GM23338 (cell line): ENCODE measurements around the gene CHSY1. TPM values are rescaled to one million over a fixed set of nuclear protein-coding genes. Genes with fewer than 3 reads are reported as not detected.

Source experiments
- ATAC-seq: fragments of 200-7000 bp; cut with Tn5 transposase; 3 replicates; pipeline ENCODE4 v1.9.1; 2020
- DNase-seq: peaks from one replicate; pipeline ENCODE4 v3.0.0-alpha.2; 2015; ENCODE audit warnings: low spot score
- H2AFZ ChIP-seq: fragments of 200-600 bp; sonication (generic); 2 replicates; pipeline ENCODE4 v1.8.0; 2016; ENCODE audit warnings: antibody characterized with exemption, mild to moderate bottlenecking, moderate library complexity
- H3F3A ChIP-seq: fragments of 200-600 bp; sonication (generic); replicated peaks from 2 replicates; pipeline ENCODE4 v1.8.0; 2017; ENCODE audit warnings: antibody characterized with exemption, mixed run types, low read depth
- H3K27ac ChIP-seq: fragments of 200-600 bp; sonication (generic); 2 replicates; pipeline ENCODE4 v1.6.1; 2016; ENCODE audit warnings: low read depth
- H3K27me3 ChIP-seq: fragments of 200-600 bp; sonication (generic); 2 replicates; pipeline ENCODE4 v1.8.0; 2016; ENCODE audit warnings: mild to moderate bottlenecking, mixed run types, moderate library complexity; ENCODE audit not compliant: insufficient read depth
- H3K36me3 ChIP-seq: fragments of 200-600 bp; sonication (generic); 2 replicates; pipeline ENCODE4 v1.8.0; 2016; ENCODE audit warnings: mild to moderate bottlenecking; ENCODE audit not compliant: insufficient read depth
- H3K4me1 ChIP-seq: fragments of 200-600 bp; sonication (generic); 2 replicates; pipeline ENCODE4 v1.8.0; 2016; ENCODE audit warnings: mild to moderate bottlenecking, moderate library complexity; ENCODE audit not compliant: insufficient read depth
- H3K4me2 ChIP-seq: fragments of 200-600 bp; sonication (generic); 2 replicates; pipeline ENCODE4 v1.7.1; 2017; ENCODE audit warnings: mixed run types
- H3K4me3 ChIP-seq: fragments of 200-600 bp; sonication (generic); 2 replicates; pipeline ENCODE4 v1.6.1; 2016; ENCODE audit warnings: mixed run types
- H3K79me2 ChIP-seq: fragments of 200-600 bp; sonication (generic); replicated peaks from 2 replicates; pipeline ENCODE4 v1.8.0; 2017; ENCODE audit warnings: mild to moderate bottlenecking; ENCODE audit not compliant: insufficient read depth
- H3K9me2 ChIP-seq: fragments of 200-600 bp; sonication (generic); 2 replicates; pipeline ENCODE4 v1.8.0; 2017; ENCODE audit not compliant: insufficient read depth
- H4K20me1 ChIP-seq: fragments of 200-600 bp; sonication (generic); replicated peaks from 2 replicates; pipeline ENCODE4 v1.8.0; 2017; ENCODE audit warnings: mild to moderate bottlenecking; ENCODE audit not compliant: insufficient read depth
- H3K27ac Mint-ChIP-seq: 2 replicates; pipeline ENCODE4 v1.8.0; 2020; ENCODE audit warnings: inconsistent platforms, mild to moderate bottlenecking, moderate library complexity, mixed read lengths
- H3K27me3 Mint-ChIP-seq: 3 replicates; pipeline ENCODE4 v1.8.0; 2022; ENCODE audit warnings: low read depth, mild to moderate bottlenecking, moderate library complexity, mixed read lengths, inconsistent platforms; ENCODE audit not compliant: insufficient read depth, poor library complexity
- H3K36me3 Mint-ChIP-seq: 3 replicates; pipeline ENCODE4 v1.8.0; 2021; ENCODE audit warnings: low read depth, mild to moderate bottlenecking, inconsistent platforms, moderate library complexity, mixed read lengths
- H3K4me1 Mint-ChIP-seq: 3 replicates; pipeline ENCODE4 v1.8.0; 2020; ENCODE audit warnings: mild to moderate bottlenecking, inconsistent platforms, mixed read lengths
- H3K4me3 Mint-ChIP-seq: 3 replicates; pipeline ENCODE4 v1.8.0; 2021; ENCODE audit warnings: moderate library complexity, mild to moderate bottlenecking, inconsistent platforms, mixed read lengths
- H3K9me3 Mint-ChIP-seq: 3 replicates; pipeline ENCODE4 v1.8.0; 2020; ENCODE audit warnings: moderate library complexity, mild to moderate bottlenecking, inconsistent platforms, mixed read lengths
- CREB1 ChIP-seq: fragments of 250-450 bp; sonication (Bioruptor Pico); IDR thresholded peaks from 2 replicates; pipeline ENCODE4 v1.5.0; 2020; ENCODE audit warnings: low read depth, mild to moderate bottlenecking, moderate library complexity
- EZH2phosphoT487 ChIP-seq: fragments of 200-600 bp; sonication (generic); IDR thresholded peaks from one replicate; pipeline ENCODE4 v1.8.1; 2018; ENCODE audit warnings: antibody characterized with exemption; ENCODE audit not compliant: unreplicated experiment
- JUNB ChIP-seq: IDR thresholded peaks from one replicate; pipeline ENCODE4 v1.6.1; 2016; ENCODE audit warnings: antibody characterized with exemption; ENCODE audit not compliant: unreplicated experiment
- NANOG ChIP-seq: IDR thresholded peaks from 2 replicates; pipeline ENCODE4 v1.6.1; 2016; ENCODE audit warnings: antibody characterized with exemption, borderline replicate concordance
- POLR2AphosphoS5 ChIP-seq: IDR thresholded peaks from 2 replicates; pipeline ENCODE4 v1.6.1; 2016; ENCODE audit warnings: antibody characterized with exemption, low read depth
- STAT1 ChIP-seq: IDR thresholded peaks from one replicate; pipeline ENCODE4 v1.6.1; 2016; ENCODE audit warnings: antibody characterized with exemption; ENCODE audit not compliant: unreplicated experiment
- ZNF331 ChIP-seq: fragments of 250-450 bp; sonication (Bioruptor Pico); IDR thresholded peaks from 2 replicates; pipeline ENCODE4 v1.5.0; 2020; ENCODE audit warnings: low read depth, mild to moderate bottlenecking, moderate library complexity
- polyA plus RNA-seq: library from polyadenylated mRNA; unstranded; fragments of >200 nt; fragmentation: Nextera tagmentation; extraction: Ambion mirVana; gene quantifications from 2 replicates; pipeline ENCODE4 v1.2.1, GENCODE V29; 2016
- total RNA-seq: library from RNA; depleted of rRNA; stranded (reverse); fragments of >200 nt; shearing (Covaris generic); gene quantifications from 2 replicates; pipeline ENCODE4 v1.2.3, GENCODE V29; 2014
- TF ChIP-seq, protein P1 (sequence below): fragments of 250-450 bp; sonication (Bioruptor Pico); IDR thresholded peaks from 2 replicates; pipeline ENCODE4 v1.5.0; 2020; ENCODE audit warnings: mild to moderate bottlenecking, moderate library complexity
- TF ChIP-seq, protein P2 (sequence below): IDR thresholded peaks from one replicate; pipeline ENCODE4 v1.6.1; 2018; ENCODE audit warnings: antibody characterized with exemption; ENCODE audit not compliant: unreplicated experiment

CHSY1 gene
- total and polyA plus RNA-seq, 2 experiments from 2014 or later, result 9.8 to 47.7 TPM

DNA sequence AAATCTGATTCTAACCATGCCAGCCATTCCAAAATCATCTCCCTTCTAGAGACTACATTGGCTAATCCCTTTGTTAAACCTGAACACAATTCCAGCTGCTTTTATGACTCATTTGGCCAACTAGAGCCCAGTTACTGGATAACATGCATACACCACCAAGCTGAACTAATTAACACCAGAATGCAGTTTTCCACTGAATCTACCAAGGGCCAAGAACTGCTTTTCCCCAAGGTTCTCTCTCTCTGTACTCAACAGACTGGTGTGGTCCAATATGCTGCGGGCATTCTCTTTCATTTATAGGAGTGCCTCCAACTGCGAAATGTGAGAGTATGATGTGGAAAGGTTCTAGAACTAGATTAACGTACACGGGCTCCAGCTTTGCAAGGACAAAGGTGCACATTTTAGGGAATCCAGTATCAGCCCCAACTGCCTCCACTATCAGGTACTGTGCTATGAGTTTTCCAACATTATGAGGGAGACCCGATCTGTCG, 1.5 kb downstream of the CHSY1 start (continued):
- TF ChIP-seq, protein P1, sequence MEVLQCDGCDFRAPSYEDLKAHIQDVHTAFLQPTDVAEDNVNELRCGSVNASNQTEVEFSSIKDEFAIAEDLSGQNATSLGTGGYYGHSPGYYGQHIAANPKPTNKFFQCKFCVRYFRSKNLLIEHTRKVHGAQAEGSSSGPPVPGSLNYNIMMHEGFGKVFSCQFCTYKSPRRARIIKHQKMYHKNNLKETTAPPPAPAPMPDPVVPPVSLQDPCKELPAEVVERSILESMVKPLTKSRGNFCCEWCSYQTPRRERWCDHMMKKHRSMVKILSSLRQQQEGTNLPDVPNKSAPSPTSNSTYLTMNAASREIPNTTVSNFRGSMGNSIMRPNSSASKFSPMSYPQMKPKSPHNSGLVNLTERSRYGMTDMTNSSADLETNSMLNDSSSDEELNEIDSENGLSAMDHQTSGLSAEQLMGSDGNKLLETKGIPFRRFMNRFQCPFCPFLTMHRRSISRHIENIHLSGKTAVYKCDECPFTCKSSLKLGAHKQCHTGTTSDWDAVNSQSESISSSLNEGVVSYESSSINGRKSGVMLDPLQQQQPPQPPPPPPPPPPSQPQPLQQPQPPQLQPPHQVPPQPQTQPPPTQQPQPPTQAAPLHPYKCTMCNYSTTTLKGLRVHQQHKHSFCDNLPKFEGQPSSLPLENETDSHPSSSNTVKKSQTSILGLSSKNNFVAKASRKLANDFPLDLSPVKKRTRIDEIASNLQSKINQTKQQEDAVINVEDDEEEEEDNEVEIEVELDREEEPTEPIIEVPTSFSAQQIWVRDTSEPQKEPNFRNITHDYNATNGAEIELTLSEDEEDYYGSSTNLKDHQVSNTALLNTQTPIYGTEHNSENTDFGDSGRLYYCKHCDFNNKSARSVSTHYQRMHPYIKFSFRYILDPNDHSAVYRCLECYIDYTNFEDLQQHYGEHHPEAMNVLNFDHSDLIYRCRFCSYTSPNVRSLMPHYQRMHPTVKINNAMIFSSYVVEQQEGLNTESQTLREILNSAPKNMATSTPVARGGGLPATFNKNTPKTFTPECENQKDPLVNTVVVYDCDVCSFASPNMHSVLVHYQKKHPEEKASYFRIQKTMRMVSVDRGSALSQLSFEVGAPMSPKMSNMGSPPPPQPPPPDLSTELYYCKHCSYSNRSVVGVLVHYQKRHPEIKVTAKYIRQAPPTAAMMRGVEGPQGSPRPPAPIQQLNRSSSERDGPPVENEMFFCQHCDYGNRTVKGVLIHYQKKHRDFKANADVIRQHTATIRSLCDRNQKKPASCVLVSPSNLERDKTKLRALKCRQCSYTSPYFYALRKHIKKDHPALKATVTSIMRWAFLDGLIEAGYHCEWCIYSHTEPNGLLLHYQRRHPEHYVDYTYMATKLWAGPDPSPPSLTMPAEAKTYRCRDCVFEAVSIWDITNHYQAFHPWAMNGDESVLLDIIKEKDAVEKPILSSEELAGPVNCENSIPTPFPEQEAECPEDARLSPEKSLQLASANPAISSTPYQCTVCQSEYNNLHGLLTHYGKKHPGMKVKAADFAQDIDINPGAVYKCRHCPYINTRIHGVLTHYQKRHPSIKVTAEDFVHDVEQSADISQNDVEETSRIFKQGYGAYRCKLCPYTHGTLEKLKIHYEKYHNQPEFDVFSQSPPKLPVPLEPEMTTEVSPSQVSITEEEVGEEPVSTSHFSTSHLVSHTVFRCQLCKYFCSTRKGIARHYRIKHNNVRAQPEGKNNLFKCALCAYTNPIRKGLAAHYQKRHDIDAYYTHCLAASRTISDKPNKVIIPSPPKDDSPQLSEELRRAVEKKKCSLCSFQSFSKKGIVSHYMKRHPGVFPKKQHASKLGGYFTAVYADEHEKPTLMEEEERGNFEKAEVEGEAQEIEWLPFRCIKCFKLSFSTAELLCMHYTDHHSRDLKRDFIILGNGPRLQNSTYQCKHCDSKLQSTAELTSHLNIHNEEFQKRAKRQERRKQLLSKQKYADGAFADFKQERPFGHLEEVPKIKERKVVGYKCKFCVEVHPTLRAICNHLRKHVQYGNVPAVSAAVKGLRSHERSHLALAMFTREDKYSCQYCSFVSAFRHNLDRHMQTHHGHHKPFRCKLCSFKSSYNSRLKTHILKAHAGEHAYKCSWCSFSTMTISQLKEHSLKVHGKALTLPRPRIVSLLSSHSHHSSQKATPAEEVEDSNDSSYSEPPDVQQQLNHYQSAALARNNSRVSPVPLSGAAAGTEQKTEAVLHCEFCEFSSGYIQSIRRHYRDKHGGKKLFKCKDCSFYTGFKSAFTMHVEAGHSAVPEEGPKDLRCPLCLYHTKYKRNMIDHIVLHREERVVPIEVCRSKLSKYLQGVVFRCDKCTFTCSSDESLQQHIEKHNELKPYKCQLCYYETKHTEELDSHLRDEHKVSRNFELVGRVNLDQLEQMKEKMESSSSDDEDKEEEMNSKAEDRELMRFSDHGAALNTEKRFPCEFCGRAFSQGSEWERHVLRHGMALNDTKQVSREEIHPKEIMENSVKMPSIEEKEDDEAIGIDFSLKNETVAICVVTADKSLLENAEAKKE, result no peak
- TF ChIP-seq NANOG (no peak), JUNB (no peak), STAT1 (no peak)

DNA sequence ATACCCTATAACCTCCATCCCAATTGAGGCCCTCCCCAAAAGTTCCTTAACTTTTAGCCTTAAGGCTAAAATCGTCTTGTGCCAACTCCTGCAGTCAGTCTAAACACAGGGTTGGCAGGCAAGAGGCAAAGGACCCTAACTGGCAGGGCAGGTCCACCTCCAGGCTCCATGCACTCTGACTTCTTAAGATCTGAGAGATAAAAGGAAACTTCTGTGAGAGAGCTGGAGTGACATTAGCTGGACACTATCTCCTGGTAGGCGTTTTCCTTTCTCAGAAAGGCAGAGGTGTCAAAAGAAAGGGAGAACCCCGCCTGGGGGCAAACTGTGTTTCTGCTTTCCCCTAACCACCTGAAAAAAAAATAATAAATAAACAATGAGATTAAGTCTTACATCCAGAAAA, 3.6 kb downstream of the CHSY1 start:
- ATAC-seq (no peak), DNase-seq (no peak)
- Mint-ChIP-seq H3K9me3 (no peaks in the 10 kb centered on the region), H3K36me3 (peaks cover 11% of the 10 kb centered on the region; the same call in 2 of the 3 replicates), H3K4me3 (no peak overlapping the region), H3K27me3 (peaks cover 7% of the 10 kb centered on the region), H3K27ac (no peak overlapping the region), H3K4me1 (peaks cover 70% of the 10 kb centered on the region)
- Histone ChIP-seq H3K27ac (no peak overlapping the region), H3K79me2 (peaks cover 76% of the 10 kb centered on the region), H2AFZ (no peak overlapping the region), H3K36me3 (no peaks in the 10 kb centered on the region; the same call in none of the 2 replicates), H3K4me2 (no peak overlapping the region), H3K4me3 (no peak overlapping the region), H3K9me2 (no peaks in the 10 kb centered on the region), H3F3A (0 out of 2 replicates have a peak, but pooled peaks cover 4% of the 10 kb centered on the region), H4K20me1 (peaks cover 53% of the 10 kb centered on the region), H3K4me1 (peaks cover 51% of the 10 kb centered on the region), H3K27me3 (peaks cover 11% of the 10 kb centered on the region)
- TF ChIP-seq ZNF331 (CRISPR knock-in tag) (no peak), NANOG (no peak), EZH2phosphoT487 (no peak), STAT1 (no peak), POLR2AphosphoS5 (no peak), CREB1 (no peak)
- TF ChIP-seq, protein P2, sequence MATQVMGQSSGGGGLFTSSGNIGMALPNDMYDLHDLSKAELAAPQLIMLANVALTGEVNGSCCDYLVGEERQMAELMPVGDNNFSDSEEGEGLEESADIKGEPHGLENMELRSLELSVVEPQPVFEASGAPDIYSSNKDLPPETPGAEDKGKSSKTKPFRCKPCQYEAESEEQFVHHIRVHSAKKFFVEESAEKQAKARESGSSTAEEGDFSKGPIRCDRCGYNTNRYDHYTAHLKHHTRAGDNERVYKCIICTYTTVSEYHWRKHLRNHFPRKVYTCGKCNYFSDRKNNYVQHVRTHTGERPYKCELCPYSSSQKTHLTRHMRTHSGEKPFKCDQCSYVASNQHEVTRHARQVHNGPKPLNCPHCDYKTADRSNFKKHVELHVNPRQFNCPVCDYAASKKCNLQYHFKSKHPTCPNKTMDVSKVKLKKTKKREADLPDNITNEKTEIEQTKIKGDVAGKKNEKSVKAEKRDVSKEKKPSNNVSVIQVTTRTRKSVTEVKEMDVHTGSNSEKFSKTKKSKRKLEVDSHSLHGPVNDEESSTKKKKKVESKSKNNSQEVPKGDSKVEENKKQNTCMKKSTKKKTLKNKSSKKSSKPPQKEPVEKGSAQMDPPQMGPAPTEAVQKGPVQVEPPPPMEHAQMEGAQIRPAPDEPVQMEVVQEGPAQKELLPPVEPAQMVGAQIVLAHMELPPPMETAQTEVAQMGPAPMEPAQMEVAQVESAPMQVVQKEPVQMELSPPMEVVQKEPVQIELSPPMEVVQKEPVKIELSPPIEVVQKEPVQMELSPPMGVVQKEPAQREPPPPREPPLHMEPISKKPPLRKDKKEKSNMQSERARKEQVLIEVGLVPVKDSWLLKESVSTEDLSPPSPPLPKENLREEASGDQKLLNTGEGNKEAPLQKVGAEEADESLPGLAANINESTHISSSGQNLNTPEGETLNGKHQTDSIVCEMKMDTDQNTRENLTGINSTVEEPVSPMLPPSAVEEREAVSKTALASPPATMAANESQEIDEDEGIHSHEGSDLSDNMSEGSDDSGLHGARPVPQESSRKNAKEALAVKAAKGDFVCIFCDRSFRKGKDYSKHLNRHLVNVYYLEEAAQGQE, result no peak
